Measurements from ENCODE around the gene GATA5. TPM values are rescaled to one million over a fixed set of nuclear protein-coding genes. Genes with fewer than 3 reads are reported as not detected.

Gene GATA5
- total RNA-seq, 4 donors from 2014 or later, result 1.7 to 48.3 (median 39.5) TPM

DNA sequence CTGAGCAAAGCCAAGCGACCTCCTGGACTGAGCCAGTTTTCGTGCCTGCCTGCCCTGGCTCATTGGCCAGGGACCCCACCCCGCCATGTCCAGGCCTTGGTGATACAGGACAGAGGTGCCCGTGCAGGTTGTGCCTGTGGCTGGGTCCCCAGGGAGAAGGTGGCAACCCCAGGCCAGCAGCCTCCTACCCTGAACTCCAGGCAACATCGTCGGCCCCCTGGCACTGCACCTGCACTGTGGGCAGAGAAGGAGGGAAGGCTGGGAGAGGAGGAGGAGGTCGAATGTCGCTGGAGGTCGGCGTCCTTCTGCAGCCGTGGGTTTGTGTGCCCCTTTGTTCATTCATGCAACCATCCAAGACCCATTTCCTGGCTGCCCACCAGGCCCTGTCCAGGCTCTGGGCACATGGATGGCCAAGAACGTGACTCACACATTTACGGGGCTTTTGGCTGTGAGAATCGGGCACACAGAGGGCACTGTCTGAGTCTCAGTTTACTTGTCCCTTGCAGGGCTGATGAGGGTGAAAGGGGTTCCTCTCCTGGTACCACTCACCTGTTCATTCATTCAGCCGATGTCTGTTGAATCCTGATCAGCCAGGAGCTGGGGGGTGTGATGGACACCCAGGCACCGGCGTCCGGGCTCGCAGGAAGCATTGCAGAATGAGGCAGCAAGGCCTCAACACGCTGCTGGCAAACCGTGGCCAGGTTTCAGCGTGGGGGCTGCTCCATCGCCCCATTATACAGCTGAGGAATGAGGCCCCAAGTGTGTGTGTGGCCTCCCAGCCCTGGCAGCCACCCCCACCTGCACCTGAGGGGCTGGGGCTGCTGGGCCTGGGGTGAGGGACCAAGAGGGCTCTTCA lies 46.1 kb downstream of the GATA5 start:
- no peak for DNase-seq
- no peak overlapping the region for H3K4me3 ChIP-seq

DNA sequence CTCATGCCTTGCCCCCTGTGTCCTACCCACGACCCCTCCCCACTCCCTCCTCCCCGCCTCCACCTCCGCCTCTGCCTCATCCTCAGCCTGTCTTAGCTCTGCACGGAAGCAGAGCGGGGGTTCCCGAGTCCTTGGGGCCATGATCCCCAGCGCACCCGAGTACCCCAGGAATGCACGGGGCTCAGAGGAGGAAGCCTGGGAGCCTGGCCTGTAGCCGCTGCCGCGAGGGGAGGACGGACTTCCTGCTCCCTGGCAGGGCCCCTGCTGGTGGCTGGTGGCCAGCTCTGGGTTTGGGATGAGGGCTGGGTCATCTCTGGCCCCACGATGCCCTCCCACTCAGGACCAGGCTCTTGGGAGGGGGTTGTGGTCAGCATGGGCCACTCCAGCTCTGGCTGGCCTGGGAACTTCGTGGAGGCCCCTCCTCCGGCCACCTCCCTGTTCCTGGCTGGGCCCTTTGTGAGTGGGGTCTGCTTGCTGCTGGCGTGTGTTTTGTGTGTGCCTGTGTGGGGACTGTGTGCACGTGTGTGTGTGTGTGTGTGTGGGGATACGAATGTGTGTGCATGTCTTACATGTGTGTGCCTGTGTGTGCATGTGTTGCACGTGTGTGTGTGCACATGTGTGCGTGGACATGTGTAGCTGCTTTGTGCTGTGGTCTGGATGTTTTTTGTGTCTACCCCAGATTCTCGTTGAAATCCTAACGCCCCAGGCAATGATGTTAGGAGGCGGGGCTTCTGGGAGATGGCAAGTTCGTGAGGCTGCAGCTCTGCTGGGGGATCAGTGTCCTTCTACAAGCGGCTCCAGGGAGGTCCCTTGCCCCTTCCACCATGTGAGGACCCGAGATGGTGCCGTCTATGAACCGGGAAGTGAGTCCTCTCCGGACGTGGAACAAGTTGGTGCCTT lies 47.1 kb downstream of the GATA5 start:
- no peaks in the 10 kb centered on the region for H3K9me3 ChIP-seq
- no peak overlapping the region for H3K4me3 ChIP-seq
- no peaks in the 10 kb centered on the region for H3K27me3 ChIP-seq
- TF ChIP-seq, protein P1, sequence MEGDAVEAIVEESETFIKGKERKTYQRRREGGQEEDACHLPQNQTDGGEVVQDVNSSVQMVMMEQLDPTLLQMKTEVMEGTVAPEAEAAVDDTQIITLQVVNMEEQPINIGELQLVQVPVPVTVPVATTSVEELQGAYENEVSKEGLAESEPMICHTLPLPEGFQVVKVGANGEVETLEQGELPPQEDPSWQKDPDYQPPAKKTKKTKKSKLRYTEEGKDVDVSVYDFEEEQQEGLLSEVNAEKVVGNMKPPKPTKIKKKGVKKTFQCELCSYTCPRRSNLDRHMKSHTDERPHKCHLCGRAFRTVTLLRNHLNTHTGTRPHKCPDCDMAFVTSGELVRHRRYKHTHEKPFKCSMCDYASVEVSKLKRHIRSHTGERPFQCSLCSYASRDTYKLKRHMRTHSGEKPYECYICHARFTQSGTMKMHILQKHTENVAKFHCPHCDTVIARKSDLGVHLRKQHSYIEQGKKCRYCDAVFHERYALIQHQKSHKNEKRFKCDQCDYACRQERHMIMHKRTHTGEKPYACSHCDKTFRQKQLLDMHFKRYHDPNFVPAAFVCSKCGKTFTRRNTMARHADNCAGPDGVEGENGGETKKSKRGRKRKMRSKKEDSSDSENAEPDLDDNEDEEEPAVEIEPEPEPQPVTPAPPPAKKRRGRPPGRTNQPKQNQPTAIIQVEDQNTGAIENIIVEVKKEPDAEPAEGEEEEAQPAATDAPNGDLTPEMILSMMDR (IDR thresholded peaks at IDR 0.05), result no peak
- TF ChIP-seq POLR2A (IDR thresholded peaks at IDR 0.05), result no peak
- no peak for DNase-seq
- H3K27ac ChIP-seq, result peak overlapping the region in 2 of 4 donors; percentile 65 to 78
- H3K36me3 ChIP-seq, result no peaks in the 10 kb centered on the region
- H3K4me1 ChIP-seq, result peaks cover 0 to 43% (median 3%) of the 10 kb centered on the region in 4 donors

More for the DNA sequence above, 46.1 kb downstream of the GATA5 start:
- peaks cover 0 to 52% (median 3%) of the 10 kb centered on the region in 4 donors for H3K4me1 ChIP-seq
- H3K27me3 ChIP-seq, result no peaks in the 10 kb centered on the region
- H3K9me3 ChIP-seq, result no peaks in the 10 kb centered on the region
- H3K36me3 ChIP-seq, result no peaks in the 10 kb centered on the region
- TF ChIP-seq, protein P1 (IDR thresholded peaks at IDR 0.05), result no peak
- no peak for TF ChIP-seq POLR2A (IDR thresholded peaks at IDR 0.05)
- H3K27ac ChIP-seq, result no peak overlapping the region

DNA sequence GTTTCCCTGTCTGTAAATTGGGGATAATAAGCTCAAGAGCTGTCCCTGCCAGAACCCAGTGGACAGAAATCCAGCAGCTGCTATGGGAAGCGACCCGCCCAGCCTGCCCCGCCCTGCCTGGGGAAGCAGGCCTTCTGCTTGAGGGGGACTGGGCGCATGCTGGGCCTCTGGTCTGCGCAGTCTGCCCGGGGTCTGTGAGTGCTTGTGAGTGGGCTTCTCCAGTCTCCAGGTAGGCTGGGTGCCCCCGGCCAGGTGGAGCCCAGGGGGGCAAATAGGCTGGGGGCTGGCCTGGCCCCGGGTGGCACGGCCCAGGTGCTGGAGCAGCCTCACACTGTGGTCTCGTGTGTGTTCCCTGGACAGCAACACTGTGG lies 47.8 kb downstream of the GATA5 start:
- Histone ChIP-seq H3K36me3 (no peaks in the 10 kb centered on the region), H3K27me3 (no peaks in the 10 kb centered on the region), H3K9me3 (no peaks in the 10 kb centered on the region), H3K27ac (peak overlapping the region in 2 of 4 donors; percentile 65 to 78), H3K4me3 (no peak overlapping the region), H3K4me1 (peaks cover 0 to 38% (median 3%) of the 10 kb centered on the region in 4 donors)
- TF ChIP-seq, protein P1 (IDR thresholded peaks at IDR 0.05), result no peak
- TF ChIP-seq POLR2A (IDR thresholded peaks at IDR 0.05), result no peak
- DNase-seq, result peak in 1 of 3 donors; percentile 68

DNA sequence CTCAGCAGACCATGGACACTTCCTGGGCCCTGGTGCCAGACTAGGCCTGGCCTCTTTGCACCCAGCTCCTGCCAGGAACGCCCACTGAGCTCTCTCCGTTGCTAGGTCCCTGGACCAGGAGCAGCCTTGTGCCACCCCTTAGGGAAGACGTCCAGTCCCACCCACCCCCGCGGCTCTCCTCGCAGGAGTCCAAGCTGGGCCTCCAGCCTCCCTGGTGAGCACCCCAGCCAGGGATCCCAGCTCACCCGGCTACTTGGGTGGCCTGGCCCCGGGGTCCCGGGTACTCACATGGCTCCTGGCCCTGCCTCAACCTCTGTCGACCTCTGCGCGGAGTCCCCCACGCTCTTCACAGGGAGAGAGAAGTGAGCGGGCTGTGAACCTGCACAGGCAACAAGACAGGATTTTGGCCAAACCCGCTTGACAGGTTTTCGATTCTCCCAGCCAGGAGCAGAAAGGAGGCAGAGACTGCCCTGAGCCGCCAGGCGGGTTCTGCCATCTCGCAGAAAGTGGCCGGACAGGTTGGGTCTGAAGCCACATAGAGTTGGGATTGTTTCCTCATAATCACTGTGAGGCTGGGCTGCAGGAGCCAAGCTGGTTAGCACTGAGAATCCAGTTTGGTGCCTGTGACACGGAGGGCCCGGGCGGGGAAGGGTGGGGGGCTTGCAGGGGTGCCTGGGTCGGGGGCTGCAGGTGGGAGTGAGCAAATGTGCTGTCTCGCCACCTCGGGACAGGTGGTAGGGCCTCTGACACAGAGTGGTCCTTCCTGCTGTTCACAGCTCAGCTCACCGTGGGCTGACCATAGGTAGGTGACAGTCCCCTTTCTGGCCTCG lies 48.4 kb downstream of the GATA5 start, which contains the start of gene RBBP8NL:
Gene RBBP8NL, minus strand, starts transcription at position 368 of the 830 bp plus-strand sequence. CDS start 7,892 bp downstream, outside the sequence.
- H3K9me3 ChIP-seq, result no peaks in the 10 kb centered on the region
- H3K27ac ChIP-seq, result peak within 1 kb of the TSS in 2 of 4 donors; percentile 65 to 78
- TF ChIP-seq, protein P1 (IDR thresholded peaks at IDR 0.05), result peak in 3 of 6 experiments; percentile 33 to 41 (median 38)
- TF ChIP-seq POLR2A (IDR thresholded peaks at IDR 0.05), result no peak
- peak in 2 of 3 donors; percentile 81 to 85 for DNase-seq
- no peaks in the 10 kb centered on the region for H3K27me3 ChIP-seq
- H3K36me3 ChIP-seq, result no peaks in the 10 kb centered on the region
- H3K4me1 ChIP-seq, result peaks cover 0 to 38% (median 3%) of the 10 kb centered on the region in 4 donors
- peak within 1 kb of the TSS in 2 of 4 donors; percentile 0 to 1 for H3K4me3 ChIP-seq
